Esophagus squamous epithelium (tissue), 4 donors: ENCODE measurements around the gene WDR70.
"Not testable (repeated sequence)": the region's sequence is repeated elsewhere in the genome, so short reads cannot be mapped to it uniquely, and the experiment has no call there.

Experiments used
- CTCF ChIP-seq, 6 experiments: fragments of 450-650 bp in 4 of 6; fragments of 200-600 bp in 2 of 6; sonication (generic) in 2 of 6; IDR thresholded peaks; one replicate each; pipeline ENCODE4 v1.5.1; 2016 to 2019; ENCODE audit warnings: antibody characterized with exemption in 6 of 6, mild to moderate bottlenecking in 4 of 6, moderate library complexity in 4 of 6
- POLR2A ChIP-seq, 4 donors: fragments of 450-650 bp; IDR thresholded peaks; one replicate each; pipeline ENCODE4 v1.6.1; 2017; ENCODE audit warnings: antibody characterized with exemption in 4 of 4, mild to moderate bottlenecking in 4 of 4, moderate library complexity in 3 of 4

GRCh38 chr5:37654566-37654965 is 275.4 kb downstream of the WDR70 start:
- TF ChIP-seq CTCF, POLR2A (IDR thresholded peaks at IDR 0.05): not testable (repeated sequence)
